HCT116 (cell line): ENCODE measurements around the gene C10orf143.

Source experiments
- CTCF ChIP-seq, 3 experiments: fragments of 200-600 bp in 1 of 3; sonication (generic) in 1 of 3; IDR thresholded peaks in 2 of 3; conservative IDR thresholded peaks in 1 of 3; 2 replicates each; pipeline ENCODE4 v1.5.1; 2012 to 2017; ENCODE audit warnings: low read depth in 2 of 3, low read length in 2 of 3, antibody characterized with exemption in 1 of 3, borderline replicate concordance in 1 of 3, control low read depth in 1 of 3, mild to moderate bottlenecking in 1 of 3, mixed read lengths in 1 of 3, mixed run types in 1 of 3, moderate library complexity in 1 of 3; ENCODE audit not compliant: insufficient read depth in 1 of 3
- EGR1 ChIP-seq: IDR thresholded peaks from 2 replicates; pipeline ENCODE4 v1.6.1; 2012; ENCODE audit warnings: low read depth
- EZH2 ChIP-seq: fragments of 200-600 bp; sonication (generic); IDR thresholded peaks from 2 replicates; pipeline ENCODE4 v1.6.1; 2017; ENCODE audit warnings: antibody characterized with exemption, mixed run types
- EZH2phosphoT487 ChIP-seq: fragments of 200-600 bp; IDR thresholded peaks from 2 replicates; pipeline ENCODE4 v1.6.1; 2018; ENCODE audit warnings: antibody characterized with exemption, borderline replicate concordance
- POLR2A ChIP-seq: IDR thresholded peaks from 2 replicates; pipeline ENCODE4 v1.7.0; 2011; ENCODE audit warnings: borderline replicate concordance; ENCODE audit not compliant: insufficient read depth, insufficient read length; ENCODE audit errors: extremely low read depth
- POLR2AphosphoS5 ChIP-seq: IDR thresholded peaks from 2 replicates; pipeline ENCODE4 v1.6.1; 2011; ENCODE audit warnings: mild to moderate bottlenecking, low read depth, low read length, moderate library complexity
- SIN3A ChIP-seq: IDR thresholded peaks from 2 replicates; pipeline ENCODE4 v1.6.1; 2012; ENCODE audit warnings: low read depth
- YY1 ChIP-seq: IDR thresholded peaks from 2 replicates; pipeline ENCODE4 v1.6.1; 2011; ENCODE audit warnings: low read length, low read depth, moderate library complexity, mild to moderate bottlenecking; ENCODE audit not compliant: insufficient replicate concordance; ENCODE audit errors: extremely low read depth
- ZNF274 ChIP-seq: fragments of 200-500 bp; sonication (Bioruptor generic); IDR thresholded peaks from 2 replicates; pipeline ENCODE4 v1.6.1; 2014; ENCODE audit warnings: mild to moderate bottlenecking, low read depth, low read length, inconsistent platforms

GRCh38 chr10:130028465-130028819 lies 82.2 kb downstream of the C10orf143 start:
- no peak for TF ChIP-seq CTCF (IDR thresholded peaks at IDR 0.05 in 2 of 3, conservative IDR thresholded peaks at IDR 0.05 in 1 of 3; ENCODE audit: borderline replicate concordance in 1 of 3, insufficient read depth in 1 of 3, low read depth in 2 of 3, low read length in 2 of 3)
- TF ChIP-seq POLR2A = no peak
- TF ChIP-seq EZH2phosphoT487 = no peak
- TF ChIP-seq EZH2 = no peak
- TF ChIP-seq SIN3A = no peak
- no peak for TF ChIP-seq POLR2AphosphoS5
- no peak for TF ChIP-seq EGR1
- TF ChIP-seq ZNF274 = no peak
- TF ChIP-seq YY1 = no peak
